ENCODE measurements around the gene TCTA. TPM values are rescaled to one million over a fixed set of nuclear protein-coding genes. Genes with fewer than 3 reads are reported as not detected.
"Not testable (repeated sequence)": the region's sequence is repeated elsewhere in the genome, so short reads cannot be mapped to it uniquely, and the experiment has no call there.

Gene TCTA
- total RNA-seq, 2 donors from 2014 or later, result 14.0 to 59.0 TPM

DNA sequence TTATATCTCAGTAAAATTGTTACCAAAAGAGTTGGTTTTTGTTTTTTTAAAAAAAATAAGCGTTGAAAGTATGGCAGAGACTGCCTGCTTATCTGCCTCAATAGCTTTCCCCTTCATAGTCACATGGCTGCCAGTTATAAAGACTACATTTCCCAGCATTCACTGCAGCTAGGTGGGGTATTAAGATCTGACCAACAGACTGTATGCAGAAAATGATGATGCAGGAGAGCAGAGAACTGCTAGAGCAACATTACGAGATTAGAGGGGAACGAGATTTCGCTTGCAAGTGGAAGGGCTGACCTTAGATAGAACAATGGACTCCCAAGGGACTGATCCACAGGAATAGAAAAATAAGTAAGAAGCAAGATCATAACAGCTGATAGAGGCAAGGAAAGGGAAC lies 14.8 kb upstream of the TCTA start:
- peaks cover 10% of the 10 kb centered on the region for H3K4me1 ChIP-seq
- intact Hi-C loops (cut with DNase I), result no loop called here
- H3K27ac ChIP-seq, result no peak overlapping the region
- H3K36me3 ChIP-seq (replicated peaks in 1 of 2; ENCODE audit: insufficient read depth in 1 of 2, low read depth in 2 of 2), result peaks cover 0 to 3% of the 10 kb centered on the region in 2 donors
- TF ChIP-seq, protein P1, sequence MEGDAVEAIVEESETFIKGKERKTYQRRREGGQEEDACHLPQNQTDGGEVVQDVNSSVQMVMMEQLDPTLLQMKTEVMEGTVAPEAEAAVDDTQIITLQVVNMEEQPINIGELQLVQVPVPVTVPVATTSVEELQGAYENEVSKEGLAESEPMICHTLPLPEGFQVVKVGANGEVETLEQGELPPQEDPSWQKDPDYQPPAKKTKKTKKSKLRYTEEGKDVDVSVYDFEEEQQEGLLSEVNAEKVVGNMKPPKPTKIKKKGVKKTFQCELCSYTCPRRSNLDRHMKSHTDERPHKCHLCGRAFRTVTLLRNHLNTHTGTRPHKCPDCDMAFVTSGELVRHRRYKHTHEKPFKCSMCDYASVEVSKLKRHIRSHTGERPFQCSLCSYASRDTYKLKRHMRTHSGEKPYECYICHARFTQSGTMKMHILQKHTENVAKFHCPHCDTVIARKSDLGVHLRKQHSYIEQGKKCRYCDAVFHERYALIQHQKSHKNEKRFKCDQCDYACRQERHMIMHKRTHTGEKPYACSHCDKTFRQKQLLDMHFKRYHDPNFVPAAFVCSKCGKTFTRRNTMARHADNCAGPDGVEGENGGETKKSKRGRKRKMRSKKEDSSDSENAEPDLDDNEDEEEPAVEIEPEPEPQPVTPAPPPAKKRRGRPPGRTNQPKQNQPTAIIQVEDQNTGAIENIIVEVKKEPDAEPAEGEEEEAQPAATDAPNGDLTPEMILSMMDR (IDR thresholded peaks at IDR 0.05), result no peak
- no peak for TF ChIP-seq POLR2A (IDR thresholded peaks at IDR 0.05)
- DNase-seq (no peak), ATAC-seq (peak; percentile 18)
- no peaks in the 10 kb centered on the region for H3K9me3 ChIP-seq
- H3K27me3 ChIP-seq, result no peaks in the 10 kb centered on the region
- 61 to 76% methylated on average over 4 of the region's 4 CpGs for WGBS, 2 donors
- no peak overlapping the region for H3K4me3 ChIP-seq

DNA sequence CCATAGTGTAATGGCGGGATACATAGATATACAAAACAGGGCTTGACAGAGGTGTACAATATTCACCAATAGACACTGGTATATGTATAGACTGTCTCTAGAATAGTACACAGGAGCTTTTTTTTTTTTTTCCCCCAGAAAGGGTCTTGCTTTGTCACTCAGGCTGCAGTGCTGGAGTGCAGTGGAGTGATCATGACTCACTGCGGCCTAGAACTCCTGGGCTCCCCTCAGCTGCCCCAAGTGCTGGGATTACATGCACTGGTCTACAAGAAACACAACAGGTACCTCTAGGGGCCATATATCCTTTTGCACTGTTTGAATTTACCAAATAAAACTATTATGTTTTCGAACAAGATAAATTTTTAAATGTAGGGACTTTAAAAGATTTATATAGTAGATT lies 12.8 kb upstream of the TCTA start:
- Histone ChIP-seq H3K4me1 (peaks cover 10% of the 10 kb centered on the region), H3K4me3 (no peak overlapping the region), H3K27ac (no peak overlapping the region), H3K36me3 (replicated peaks in 1 of 2; ENCODE audit: insufficient read depth in 1 of 2, low read depth in 2 of 2) (peaks cover 0 to 3% of the 10 kb centered on the region in 2 donors), H3K27me3 (no peaks in the 10 kb centered on the region), H3K9me3 (no peaks in the 10 kb centered on the region)
- WGBS, 2 donors, result 93 to 98% methylated on average over 3 of the region's 3 CpGs
- TF ChIP-seq, protein P1 (IDR thresholded peaks at IDR 0.05), result no peak
- TF ChIP-seq POLR2A (IDR thresholded peaks at IDR 0.05), result no peak
- DNase-seq, result no peak
- ATAC-seq, result no peak
- intact Hi-C loops (cut with DNase I), result no loop called here

DNA sequence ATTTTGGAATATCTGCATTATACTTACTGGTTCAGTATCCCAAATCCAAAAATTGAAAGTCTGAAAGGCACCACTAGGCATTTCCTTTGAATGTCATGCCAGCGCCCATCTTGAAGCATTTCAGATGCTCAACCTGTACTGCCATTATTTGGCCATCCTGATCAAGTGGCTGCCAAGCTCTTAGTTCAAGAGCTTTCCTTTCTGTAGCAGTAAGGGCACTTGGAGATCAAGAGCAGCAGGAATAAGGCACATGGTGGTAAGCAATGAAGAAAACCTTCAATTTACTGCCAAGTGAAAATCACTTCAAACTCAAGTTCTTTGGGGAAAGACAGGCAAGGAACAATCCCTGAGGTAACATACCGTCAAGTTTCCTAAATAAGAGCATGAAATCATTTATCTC lies 10.5 kb upstream of the TCTA start:
- Histone ChIP-seq H3K4me1 (peaks cover 25% of the 10 kb centered on the region), H3K27me3 (no peaks in the 10 kb centered on the region), H3K27ac (no peak overlapping the region), H3K4me3 (no peak overlapping the region), H3K36me3 (replicated peaks in 1 of 2; ENCODE audit: insufficient read depth in 1 of 2, low read depth in 2 of 2) (no peaks in the 10 kb centered on the region), H3K9me3 (no peaks in the 10 kb centered on the region)
- TF ChIP-seq, protein P1 (IDR thresholded peaks at IDR 0.05), result no peak
- TF ChIP-seq POLR2A (IDR thresholded peaks at IDR 0.05), result no peak
- ATAC-seq, result no peak
- 55 to 64% methylated on average over 2 of the region's 2 CpGs for WGBS, 2 donors
- no peak for DNase-seq
- intact Hi-C loops (cut with DNase I), result no loop called here

DNA sequence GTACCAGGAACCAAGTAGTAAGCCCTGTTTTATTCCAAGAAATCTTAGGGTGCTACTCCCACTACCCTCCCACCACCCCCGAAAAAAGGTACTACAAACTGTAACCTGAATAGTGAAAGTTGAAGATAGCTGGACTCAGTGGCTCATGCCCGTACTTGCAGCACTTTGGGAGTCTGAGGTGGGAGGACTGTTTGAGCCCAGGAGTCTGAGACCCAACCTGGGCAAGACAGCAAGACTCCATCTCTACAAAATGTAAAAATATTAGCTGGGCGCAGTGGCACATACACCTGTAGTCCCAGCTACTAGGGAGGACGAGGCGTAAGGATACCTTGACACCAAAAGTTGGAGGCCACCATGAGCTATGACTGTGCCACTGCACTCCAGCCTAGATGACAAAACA lies 8.3 kb upstream of the TCTA start:
- no peak overlapping the region for H3K27ac ChIP-seq
- TF ChIP-seq, protein P1 (IDR thresholded peaks at IDR 0.05), result no peak
- TF ChIP-seq POLR2A (IDR thresholded peaks at IDR 0.05), result no peak
- intact Hi-C loops (cut with DNase I), result no loop called here
- H3K27me3 ChIP-seq, result no peaks in the 10 kb centered on the region
- ATAC-seq (no peak), DNase-seq (no peak)
- WGBS, 2 donors, result 62 to 93% methylated on average over 2 to 5 of the region's 5 CpGs
- no peaks in the 10 kb centered on the region for H3K36me3 ChIP-seq (replicated peaks in 1 of 2; ENCODE audit: insufficient read depth in 1 of 2, low read depth in 2 of 2)
- peaks cover 32% of the 10 kb centered on the region for H3K4me1 ChIP-seq
- H3K9me3 ChIP-seq, result no peaks in the 10 kb centered on the region
- H3K4me3 ChIP-seq, result no peak overlapping the region

DNA sequence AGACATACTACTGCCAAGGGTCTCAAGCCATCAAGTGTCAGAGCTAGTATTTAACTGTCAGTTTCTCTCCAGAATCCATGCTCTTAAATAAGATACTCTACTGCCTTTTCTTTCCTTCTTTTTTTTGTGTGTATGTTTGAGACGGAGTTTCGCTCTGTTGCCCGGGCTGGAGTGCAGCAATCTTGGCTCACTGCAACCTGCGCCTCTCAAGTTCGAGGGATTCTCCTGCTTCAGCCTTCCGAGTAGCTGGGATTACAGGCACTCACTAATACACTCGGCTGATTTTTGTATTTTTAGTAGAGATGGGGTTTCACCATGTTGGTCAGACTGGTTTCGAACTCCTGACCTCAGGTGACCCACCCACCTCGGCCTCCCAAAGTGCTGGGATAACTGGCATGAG lies 6.7 kb upstream of the TCTA start:
- H3K27ac ChIP-seq; H3K9me3 ChIP-seq; DNase-seq; ATAC-seq; H3K27me3 ChIP-seq; H3K36me3 ChIP-seq (replicated peaks in 1 of 2; ENCODE audit: insufficient read depth in 1 of 2, low read depth in 2 of 2); H3K4me3 ChIP-seq; intact Hi-C loops (cut with DNase I): not testable (repeated sequence)
- peaks cover 48% of the 10 kb centered on the region for H3K4me1 ChIP-seq
- 59 to 65% methylated on average over 9 of the region's 9 CpGs for WGBS, 2 donors
